GM21390 (cell line): Measurements from ENCODE around the gene CMIP.

Experiments
- ATAC-seq: cut with Tn5 transposase; IDR thresholded peaks from one replicate; pipeline ENCODE4 v1.9.1; 2021; ENCODE audit not compliant: unreplicated experiment

CMIP gene

DNA sequence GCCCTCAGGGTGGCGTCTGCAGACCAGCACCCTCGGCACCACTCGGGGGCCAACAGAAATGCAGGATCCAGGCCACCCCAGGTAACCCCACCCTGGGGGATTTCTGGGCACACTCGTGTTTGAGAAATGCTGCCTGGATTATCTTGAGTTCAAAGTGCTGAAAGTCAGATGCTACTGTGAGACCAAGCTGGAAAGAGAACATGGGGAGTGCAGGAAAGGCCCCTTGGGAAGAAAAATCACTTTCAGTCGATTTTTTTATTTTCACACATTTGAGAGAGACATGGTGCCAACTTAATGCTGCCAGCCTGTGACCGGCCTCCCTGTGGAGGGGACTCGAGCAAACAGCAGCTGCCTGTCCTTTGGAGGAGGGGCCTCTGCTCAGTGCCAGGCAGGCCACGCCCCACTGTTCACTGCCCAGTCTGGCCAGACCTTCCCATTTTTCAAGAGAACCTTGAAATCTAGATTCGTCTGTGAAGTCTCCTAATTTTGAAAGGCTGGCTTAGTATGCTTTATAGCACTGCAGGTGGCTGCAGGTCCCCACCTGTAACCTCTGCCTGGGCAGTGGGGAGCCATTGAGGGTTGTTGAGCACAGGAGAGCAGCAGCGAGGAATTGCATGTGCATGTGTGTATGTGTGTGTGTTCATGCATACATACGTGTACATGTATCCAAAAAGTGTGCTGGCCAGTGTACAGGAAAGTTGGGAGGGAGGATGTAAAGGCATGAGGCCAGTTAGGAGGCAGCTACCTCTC, 263.8 kb downstream of the CMIP start:
- ATAC-seq: no peak

DNA sequence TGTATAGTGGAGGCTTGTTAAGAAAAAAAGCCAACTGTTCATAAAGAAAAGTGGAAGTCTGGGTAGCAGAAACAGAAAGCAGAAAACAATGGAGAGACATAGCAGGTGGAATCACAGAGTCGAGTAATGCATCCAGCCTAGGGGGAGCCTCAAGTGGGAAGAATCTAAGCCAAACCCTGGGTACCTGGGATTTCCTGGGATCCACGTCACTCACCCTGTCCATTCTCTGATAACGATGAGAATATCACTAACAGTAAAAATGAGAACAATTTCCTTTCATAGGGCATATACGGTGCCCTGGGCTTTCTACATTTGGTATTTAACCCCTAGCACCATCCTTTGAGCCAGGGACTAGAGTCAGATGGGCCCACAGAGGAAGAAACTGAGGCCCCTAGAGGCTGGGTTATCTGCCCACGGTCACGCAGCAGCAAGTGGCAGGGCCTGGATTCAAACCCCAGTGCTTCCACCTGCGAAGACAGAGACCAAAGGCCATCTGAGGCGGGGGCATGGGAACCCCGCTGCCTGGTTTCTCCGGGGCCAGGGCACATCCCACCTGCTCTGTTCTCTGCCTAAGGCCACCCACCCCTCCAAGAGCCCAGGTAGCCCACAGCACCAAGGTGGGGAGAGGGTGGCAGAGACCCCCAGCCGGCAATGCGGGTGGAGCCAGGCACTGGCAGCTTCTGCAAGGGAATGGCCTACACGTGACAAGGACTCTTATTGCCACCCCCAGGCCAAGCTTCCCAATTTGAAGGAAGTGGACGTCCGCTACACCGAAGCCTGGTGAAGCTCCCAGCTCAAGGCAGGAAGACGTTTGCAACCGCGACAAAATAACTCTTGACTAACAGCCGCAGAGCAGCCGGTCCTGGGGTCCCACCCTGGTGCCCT, 264.6 kb downstream of the CMIP start:
- no peak for ATAC-seq

- ATAC-seq: no peak
These were observed 265.4 kb downstream of the CMIP start for GRCh38 chr16:81710044-81710443.

- no peak for ATAC-seq
These were observed 266.0 kb downstream of the CMIP start for GRCh38 chr16:81710596-81710995.

DNA sequence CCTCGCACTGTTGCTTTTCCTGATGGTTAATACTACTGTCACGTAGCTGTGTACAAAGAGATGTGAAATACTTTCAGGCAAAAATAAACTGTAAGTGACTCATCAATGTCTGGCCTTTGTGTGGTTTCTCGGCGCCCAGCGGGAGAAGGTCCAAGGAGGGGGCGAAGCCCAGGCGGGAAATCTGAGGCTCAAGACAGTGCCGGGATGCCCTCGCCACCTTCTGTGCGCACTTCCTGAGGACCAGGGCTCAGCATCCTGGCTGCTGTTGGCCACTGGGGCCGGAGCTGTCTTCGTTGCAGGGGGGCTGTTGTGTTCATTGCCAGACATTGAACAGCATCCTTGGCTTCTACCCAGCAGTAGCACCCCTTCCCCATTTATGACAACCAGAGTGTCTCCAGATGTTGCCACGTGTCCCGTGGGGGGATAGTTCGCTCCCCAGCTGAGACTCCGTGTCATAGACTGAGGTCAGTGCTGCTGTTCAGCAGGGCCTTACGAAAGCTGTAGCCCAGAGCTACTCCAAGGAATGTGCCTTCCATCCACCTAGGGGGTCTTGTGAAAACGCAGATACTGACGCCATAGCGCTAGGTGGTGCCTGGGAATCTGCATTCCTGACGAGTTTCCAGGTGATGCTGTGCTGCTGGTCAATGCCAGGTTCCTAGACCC, 267.2 kb downstream of the CMIP start:
- no peak for ATAC-seq

DNA sequence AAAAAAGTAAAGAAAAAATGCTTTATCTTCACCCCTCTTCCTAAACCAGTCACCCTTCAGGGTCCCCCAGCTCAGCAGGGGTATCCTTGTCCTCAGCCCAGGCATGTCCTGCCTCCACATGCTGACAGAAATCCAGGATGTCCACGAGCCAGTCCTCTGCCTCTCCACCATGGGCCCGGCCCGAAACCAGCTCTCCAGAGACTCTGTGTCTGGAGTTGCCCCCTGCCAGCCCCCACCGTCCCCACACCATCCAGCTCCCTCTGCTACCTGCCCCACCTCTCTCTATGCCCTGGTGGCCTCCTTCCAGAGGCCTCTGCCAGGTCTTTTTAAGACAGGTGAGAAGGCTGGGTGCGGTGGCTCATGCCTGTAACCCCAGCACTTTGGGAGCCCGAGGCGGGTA, 268.1 kb downstream of the CMIP start:
- no peak for ATAC-seq

DNA sequence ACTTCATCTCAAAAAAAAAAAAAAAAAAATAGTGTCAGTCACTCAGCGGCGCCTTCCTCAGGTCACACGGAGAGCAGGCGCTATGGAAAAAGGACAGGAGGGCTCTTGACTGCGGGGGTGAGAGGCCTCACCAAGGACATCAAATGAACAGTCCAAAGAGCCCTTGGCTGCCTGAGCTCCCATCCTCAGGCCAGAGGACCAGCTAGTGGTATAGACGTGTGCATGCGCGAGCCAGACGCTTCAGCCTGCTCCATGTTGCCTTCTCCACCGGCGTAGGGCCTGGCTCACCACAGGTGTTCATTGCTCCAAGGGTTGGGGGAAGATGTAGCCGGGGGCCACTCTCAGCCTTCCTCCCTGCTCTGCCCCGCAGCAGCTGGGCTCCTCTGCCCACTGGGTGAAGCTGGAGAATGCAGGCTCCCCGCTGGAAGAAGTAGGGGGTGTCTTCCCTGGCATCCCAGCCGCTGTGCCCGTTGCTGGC, 268.7 kb downstream of the CMIP start:
- ATAC-seq: no peak

- no peak for ATAC-seq
These were observed 269.2 kb downstream of the CMIP start for GRCh38 chr16:81713796-81714195.

DNA sequence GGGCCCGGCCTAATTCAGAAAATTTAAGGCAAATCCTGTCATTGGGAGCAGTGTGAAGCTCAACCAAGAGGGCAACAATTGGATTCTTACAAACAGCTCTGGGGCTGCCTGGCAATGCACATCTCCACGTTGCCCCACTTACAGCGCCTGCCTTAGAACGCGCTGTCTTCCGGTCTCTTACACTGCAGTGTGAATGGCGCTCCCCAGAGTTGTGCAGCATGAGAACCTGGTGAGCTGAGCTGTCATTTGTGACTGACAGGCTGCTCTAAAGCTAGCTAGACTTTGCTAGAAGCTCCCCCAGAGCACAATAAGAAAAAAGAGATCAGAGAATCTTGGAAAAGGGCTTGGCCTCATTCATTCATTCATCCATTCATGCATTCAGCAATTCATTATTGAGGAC, 270.0 kb downstream of the CMIP start:
- ATAC-seq: no peak

DNA sequence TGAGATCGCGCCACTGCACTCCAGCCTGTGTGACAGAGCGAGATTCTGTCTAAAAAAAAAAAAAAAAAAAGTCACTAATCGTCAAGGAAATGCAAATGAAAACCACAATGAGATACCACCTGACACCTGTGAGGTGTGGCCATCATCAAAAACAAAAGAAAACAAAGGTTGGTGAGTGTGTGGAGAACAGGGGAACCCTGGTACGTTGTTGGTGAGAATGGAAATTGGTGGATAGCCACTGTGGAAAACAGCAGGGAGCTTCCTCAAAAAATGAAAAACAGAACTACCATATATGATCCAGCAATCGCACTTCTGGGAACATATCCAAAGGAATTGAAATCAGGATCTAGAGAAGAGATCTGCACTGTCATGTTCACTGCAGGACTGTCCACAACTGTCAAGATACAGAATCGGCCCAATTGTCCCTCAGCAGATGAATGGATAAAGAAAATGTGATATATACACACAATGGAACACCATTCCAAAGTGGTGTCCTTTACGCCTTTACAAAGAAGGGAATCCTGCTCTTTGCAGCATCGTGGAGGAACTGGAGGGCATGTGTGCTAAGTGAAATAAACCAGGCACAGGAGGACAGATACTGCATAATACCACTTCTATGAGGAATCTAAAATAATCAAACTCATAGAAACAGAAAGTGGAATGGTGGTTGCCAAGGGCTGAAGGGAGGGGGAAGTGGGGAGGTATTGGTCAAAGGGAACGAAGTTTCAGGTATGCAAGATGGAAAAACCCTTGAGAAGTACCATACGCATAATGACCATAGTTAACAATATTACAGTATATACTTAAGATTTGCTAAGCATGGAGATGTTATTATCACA, 271.0 kb downstream of the CMIP start:
- ATAC-seq: peak; percentile 52

DNA sequence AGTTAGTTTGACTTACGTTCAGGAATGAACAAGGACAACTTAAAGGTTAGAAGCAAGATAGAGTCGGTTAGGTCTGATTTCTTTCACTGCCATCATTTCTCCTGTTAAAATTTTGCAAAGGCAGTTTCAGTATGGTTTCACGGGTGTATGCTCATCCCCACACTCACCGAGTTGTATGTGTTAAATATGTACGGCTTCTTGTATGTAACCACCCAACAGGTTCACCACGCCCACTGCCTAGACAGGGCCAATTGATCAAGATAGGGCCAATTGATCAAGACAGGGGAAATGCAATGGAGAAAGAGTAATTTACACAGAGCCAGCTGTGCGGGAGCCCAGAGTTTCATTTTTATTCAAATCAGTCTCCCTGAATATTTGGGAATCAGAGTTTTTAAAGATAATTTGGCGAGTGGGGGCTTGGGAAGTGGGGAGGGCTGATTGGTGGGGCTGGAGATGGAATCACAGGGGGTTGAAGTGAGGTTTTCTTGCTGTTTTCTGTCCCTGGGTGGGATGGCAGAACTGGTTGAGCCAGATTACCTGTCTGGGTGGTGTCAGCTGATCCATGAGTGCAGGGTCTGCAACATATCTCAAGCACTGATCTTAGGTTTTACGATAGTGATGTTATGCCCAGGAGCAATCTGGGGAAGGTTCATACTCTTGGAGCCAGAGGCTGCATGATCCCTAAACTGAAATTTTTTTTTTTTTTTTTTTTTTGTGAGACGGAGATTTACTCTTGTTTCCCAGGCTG, 272.0 kb downstream of the CMIP start:
- ATAC-seq: peak; percentile 65

DNA sequence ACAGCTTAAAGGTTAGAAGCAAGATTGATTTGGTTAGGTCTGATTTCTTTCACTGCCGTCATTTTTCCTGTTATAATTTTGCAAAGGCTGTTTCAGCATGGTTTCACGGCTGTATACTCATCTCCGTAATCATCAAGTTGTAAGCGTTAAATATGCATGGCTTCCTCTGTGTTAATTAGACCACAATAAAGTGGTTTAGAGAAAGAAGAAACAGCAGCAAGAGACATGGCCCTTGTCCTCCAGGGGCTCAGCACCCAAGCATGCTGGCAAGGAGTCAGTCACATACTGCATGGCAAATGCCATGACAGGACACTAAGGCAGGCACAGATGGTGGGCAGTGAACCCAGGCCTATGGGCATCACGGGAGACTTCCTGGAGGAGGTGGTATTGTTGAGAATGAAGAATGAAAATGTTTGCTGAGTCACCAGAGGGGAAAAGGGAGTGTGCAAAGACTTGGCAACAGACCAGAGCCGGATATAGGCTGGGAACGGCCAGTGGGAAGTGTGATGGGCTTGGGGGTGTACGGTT, 273.1 kb downstream of the CMIP start:
- ATAC-seq: no peak

- ATAC-seq: no peak
These were observed 274.0 kb downstream of the CMIP start for GRCh38 chr16:81718637-81719036.

DNA sequence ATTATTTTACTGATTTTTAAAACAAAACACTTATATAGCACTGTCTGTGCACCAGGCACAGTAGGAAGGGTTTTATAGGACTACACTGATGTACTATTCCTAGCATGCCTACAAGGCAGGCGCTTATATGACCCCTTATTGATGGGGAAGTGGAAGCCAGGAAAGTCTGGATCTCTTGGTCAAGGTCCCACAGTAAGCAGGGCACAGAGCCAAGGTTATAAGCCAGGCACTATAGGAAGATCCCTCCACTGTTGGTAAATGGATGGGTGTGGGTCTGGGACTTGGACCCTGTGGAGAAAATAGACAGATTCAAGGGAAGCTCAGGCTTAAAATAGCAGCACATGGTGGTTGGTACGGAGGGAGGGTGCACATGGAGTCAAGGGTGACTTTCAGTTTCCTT, 275.4 kb downstream of the CMIP start:
- ATAC-seq: no peak

GRCh38 chr16:81720973-81721906, 276.6 kb downstream of the CMIP start:
- no peak for ATAC-seq

- ATAC-seq: peak; percentile 65
These were observed 278.6 kb downstream of the CMIP start for GRCh38 chr16:81723098-81723723.

DNA sequence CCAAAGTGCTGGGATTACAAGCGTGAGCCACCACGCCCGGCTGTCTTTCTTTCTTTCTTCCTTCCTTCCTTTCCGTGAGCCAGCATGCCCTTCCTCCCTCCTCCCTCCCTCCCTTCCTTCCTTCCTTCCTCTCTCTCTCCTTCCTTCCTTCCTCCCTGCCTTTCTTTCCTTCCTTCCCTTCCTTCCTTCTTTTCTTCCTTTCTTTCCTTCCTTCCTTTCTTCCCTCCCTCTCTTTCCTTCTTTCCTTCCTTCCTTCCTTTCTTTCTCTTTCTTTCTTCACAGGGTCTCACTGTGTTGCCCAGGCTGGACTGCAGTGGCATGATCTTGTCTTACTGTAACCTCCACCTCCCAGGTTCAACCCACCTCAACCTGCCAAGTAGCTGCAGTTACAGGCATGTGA, 283.8 kb downstream of the CMIP start:
- no peak for ATAC-seq

GRCh38 chr16:81729451-81729850, 284.8 kb downstream of the CMIP start:
- ATAC-seq: no peak
